ENCODE data around the gene KSR2.

The KSR2 gene

DNA sequence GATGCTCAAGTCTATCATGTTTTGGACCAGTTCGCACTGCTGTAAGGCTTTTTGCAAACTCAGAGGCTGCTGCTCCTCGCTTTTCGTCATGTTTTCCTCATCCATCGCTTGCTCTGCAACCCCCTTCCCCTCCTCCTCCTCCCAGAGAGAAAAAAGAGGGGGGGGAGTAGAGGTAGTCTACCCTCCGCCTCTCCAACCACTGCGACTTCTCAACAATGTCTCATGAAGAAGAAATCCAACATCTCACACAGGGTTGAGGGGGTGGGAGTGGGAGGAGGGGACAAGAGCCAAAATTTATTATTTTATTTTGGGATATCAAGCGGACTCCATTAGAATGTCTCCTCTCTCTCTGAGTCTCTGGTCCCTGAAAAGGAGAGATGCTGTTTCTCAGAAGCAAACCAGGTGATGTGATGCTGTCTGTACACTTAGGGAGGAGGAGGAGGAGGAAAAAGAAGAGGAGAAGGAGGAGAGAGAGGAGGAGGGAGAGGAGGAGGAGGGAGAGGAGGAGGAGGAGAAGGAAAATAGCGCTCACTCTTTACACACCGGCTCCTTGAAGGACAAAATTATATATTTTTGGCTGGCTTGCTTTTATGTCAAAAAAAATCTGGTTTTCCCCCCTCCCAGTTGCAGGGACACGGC lies 520 bp downstream of the KSR2 start:
- DNase-seq (ENCODE audit: low read depth in 3 of 3): no peak

DNA sequence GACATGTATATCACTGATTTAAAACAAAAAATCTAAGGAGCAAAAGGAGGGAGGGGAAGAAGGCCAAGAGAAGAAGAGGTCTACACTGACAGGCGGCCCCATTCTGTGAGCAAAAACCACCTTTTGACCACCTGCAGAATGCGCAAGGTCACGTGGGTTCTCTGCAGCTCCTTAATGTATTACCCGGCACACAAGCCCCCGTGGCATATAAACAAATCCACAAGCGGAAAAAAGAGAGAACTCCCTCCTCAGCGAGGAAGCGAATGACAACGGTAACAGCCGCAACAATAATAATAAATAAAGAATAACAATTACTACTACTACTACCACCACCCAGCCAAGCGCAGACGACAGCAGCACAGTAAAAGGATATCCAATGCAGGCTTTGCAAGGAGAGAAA lies 1.3 kb downstream of the KSR2 start:
- no peak for DNase-seq (ENCODE audit: low read depth in 3 of 3)

DNA sequence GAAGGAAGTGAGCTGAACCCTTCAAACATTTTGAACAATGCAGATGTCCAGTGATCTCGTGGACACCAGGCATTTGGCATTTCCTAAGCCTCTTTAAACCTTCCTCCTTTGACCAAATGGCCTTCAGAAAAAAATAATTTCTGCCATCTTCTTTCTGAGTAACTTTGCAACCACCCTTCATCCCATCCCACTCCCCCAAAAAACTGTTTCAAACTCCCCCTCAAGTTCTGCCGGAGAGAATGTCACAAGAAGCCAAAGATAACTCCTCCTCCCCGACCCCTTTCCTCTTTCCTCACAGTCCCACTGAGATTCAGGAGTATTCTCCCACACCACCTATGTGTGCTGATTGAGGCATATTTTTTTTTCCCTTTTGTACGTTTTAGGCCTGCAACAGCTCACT lies 1.7 kb downstream of the KSR2 start:
- no peak for DNase-seq (ENCODE audit: low read depth in 3 of 3)

DNA sequence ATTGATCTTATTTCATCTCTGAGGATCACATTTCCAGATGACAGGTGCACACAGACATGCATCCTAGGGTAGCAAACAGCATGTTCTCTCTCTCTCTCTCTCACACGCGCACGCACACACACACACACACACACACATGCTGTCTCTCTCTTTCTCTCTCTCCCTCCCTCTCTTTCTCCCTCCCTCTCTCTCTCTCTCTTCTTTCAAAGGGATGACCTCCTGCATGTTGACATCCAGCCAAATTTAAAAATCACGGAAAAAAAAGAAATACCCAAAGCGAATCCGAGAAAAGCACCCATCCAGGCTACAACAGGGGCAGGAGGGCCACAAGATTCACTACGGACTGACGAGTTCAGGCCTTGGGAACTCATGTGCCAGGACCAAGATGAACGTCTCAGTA lies 2.3 kb downstream of the KSR2 start:
- no peak for DNase-seq (ENCODE audit: low read depth in 3 of 3)

GRCh38 chr12:117963836-117964235 lies 5.0 kb downstream of the KSR2 start:
- no peak for DNase-seq (ENCODE audit: low read depth in 3 of 3)

GRCh38 chr12:117936722-117937484 lies 31.9 kb downstream of the KSR2 start:
- no peak for DNase-seq (ENCODE audit: low read depth in 3 of 3)

GRCh38 chr12:117933545-117933944 lies 35.2 kb downstream of the KSR2 start:
- no peak for DNase-seq (ENCODE audit: low read depth in 3 of 3)

DNA sequence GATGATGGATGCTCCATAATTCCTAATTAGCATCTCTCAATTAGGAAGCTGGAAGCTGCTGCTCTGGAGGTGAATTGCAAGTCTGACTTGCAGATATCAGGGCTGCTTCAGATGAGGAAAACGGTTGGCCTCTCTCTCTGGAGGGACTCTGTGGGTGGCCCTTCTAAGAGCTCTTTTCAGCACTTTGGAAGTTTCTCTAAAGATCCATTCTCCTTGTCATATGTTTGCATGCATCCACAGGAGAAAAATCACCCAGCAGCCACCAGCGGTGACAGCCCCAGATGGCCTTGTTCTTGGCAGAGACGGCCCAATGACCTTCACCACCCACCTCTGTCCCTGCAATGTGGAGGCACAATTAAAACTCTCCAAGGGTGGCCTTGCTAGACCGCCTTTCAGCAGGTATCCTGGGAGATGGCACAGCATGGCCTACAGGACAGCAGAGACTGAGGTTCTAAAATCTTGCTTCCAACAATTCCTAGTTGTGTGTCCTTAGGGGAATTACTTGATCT lies 42.3 kb downstream of the KSR2 start:
- no peak for DNase-seq (ENCODE audit: low read depth in 3 of 3)

DNA sequence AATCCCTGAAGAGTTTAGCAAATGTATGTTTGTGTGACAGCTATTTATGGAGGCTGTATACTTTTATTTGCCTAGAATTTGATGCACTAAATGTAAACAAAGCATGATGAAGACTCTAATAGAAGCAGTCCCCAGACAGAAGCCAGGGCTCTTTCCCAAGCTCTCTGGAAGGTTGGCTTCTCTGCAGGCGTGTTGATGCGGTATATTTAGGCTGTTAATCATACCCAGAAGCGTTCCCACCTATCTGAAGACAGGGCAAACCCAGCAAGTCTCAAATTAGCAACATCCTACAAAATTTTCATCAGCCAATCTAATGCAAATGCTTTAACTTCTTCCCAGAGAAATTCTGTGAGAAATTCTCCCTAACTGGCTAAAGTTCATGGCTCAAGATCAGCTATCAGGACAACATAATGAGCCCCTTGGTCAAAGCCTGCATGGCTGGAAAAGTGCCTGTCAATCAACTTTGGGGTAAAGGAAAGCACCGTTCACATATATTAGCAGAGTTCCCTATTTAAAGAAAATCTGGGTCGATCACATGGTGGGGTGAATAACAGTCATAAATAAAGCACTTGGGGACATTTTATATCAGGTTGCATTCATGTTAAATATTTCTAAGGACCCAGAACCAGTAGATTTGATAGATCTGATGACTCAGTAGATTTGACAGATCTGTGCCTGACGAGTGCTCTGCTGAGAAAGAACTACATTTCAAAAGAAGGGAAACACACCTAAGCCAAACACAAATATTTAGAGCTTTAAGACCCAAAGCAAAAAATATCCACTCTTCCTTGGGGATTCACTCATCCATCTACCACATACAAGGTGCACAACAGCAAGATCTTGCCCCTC lies 46.6 kb downstream of the KSR2 start:
- DNase-seq (ENCODE audit: low read depth in 3 of 3): no peak

DNA sequence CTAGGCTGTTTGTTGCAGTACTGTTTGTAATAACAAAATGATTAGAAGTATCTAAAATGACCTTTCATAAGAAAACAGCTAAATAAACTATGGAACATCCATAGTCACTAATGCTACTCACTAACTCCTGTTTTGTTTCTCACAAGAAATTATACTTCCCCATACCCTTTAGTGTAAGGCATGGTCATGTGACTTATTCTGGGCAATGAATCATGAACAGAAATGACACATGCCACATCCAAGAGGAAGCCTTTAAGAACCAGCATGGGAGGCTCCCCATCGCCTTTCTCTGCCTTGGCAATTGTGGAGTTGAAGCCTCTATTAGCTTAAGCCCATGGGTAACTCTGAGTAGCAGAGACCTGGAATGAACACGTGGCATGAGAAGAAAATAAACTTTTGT lies 49.3 kb downstream of the KSR2 start:
- DNase-seq (ENCODE audit: low read depth in 3 of 3): no peak

DNA sequence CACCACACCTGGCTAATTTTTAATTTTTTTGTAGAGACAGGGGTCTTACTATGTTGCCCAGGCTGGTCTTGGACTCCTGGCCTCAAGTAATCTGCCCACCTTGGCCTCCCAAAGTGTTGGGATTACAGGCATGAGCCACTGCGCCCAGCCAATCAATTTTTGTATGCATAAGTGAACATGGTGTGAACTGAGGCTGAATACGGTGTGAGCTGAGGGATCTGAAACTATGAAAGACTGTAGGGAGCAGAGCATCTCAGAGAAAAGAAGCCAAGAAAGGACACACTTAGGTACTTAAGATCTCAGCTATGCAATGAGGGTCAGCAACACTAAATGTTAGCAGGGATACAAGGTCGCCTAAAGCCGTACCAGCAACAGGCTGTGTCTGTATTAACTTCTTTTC lies 54.1 kb downstream of the KSR2 start:
- DNase-seq (ENCODE audit: low read depth in 3 of 3): no peak

DNA sequence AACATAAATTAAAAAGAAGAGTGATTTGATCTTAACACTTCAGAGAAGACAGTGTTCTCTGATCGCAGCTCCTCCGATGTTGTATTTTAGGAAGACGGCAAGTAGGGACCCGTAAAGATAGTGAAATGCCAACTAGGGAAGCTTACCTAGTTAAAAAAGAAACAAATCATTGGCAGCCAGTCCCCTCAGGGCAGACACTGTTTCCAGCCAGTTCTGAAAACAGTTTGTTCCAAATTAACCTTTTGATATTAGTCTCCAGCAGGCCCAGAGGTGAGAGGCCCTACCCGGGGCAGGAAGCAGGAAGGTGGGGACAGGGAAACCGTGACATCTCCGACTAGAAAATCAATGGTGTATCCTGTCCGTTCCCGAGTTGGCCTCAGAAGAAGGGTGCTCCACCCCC lies 56.0 kb downstream of the KSR2 start:
- DNase-seq (ENCODE audit: low read depth in 3 of 3): no peak

DNA sequence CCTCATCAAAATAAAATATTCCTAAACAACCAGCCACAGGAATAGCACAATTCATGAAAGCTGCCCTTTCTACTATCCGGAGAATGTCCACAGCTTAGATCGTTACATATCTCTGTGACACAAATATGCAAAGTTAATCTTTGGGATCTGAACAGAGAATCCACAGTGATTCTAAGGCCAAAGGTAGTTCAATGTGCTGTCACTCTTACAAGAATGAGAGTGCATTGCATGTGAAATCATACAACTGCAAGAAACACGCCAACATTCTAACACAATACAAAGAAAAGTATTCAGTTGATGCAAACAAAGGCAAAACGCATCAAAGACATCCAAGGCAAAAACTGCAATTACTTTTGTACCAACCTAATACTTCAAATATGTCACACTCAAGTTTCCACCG lies 60.4 kb downstream of the KSR2 start:
- DNase-seq (ENCODE audit: low read depth in 3 of 3): no peak

DNA sequence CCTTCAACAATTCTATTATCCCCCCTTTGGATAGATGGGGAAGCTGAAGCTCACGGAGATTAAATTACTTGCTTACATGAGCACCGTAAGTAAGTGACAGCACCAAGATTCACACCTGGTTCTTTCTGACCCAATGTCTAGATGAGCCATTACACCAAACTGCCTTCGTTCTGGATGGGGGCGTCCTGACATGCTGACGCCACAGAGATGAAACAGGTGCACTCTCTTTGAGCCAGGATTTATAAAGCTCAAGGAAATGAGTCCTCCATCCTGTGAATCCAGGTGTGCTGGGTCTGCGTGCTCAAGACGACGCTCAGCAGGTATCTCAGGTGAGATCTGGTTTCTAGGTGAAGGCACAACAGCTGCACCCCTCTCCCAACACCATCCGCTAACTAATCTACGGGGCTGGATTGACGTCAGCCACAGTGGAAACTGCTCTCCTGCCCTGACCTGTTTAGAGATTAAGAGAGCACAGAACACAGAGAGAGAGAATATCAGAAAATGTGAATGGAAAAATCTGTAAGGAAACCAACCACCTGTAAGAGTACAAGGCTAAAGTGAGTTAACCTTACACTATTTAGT lies 61.6 kb downstream of the KSR2 start:
- DNase-seq (ENCODE audit: low read depth in 3 of 3): no peak

DNA sequence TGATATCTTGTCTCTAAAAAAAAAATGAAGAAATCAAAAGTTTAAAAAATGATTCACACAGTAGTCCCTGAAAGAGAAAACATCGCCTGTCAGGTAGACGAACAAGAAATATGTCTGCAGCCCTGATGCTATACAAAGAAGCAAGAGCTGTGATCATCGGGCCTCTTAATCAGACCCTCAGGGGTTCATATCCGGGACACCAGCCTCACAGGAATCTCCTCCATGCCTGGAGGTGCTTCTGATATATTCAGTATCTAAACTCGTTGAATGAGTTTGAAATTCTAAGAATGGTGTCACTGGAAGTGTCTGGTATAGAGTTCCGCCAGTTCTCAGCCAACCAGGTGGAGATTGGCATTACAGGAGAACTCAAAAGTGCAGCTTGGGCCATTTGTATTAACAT lies 64.7 kb downstream of the KSR2 start:
- no peak for DNase-seq (ENCODE audit: low read depth in 3 of 3)

DNA sequence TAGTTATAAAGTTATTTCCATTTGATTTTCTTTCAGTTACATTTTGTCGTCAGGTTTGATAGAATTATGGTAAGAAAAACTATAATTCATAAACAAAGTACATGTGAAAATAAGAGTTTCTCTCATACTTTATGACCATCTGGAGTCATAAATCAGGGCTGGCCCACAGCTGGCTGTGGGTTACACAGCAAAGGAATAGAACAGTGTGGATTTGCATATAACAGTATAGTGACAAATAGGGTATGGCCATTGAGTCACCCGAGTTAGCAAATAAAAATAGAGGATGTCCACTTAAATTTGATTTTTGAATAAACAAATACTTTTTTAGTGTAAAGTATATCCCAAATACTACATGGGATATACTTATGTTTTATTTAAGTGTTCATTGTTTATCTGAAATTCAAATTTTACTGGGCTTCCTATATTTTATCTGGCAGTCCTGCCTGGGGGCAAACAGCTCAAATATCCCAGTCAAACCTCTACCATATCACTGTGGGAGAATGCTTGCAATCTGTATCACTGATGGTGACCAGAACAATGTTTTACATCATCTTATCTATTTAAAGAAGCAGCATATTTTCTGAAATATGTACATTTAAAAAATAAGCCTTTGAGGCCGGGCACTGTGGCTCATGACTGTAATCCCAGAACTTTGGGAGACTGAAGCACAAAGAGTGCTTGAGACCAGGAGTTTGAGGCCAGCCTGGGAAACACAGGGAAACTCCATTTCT lies 65.5 kb downstream of the KSR2 start:
- DNase-seq (ENCODE audit: low read depth in 3 of 3): no peak

DNA sequence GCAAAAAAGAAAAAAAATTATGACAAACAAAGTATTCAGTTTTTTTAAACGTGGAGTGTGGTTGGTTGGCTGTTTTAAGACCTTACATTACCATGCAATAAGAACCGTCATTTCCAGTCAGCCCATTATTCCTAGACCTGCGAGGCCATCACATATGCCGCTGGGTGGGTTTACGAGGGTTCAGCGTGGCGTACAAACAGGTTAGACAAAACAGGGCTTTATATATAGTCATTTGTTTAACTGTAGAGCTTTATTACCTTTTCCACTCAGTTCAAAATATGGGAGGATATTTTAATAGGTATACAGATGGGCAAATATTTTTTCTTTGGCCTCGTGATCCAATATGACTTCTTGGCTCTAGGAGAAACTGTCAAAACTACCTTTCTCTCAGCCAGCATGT lies 67.2 kb downstream of the KSR2 start:
- no peak for DNase-seq (ENCODE audit: low read depth in 3 of 3)

- no peak for DNase-seq (ENCODE audit: low read depth in 3 of 3)
Observed at GRCh38 chr12:117900561-117900960, 68.2 kb downstream of the KSR2 start.

DNA sequence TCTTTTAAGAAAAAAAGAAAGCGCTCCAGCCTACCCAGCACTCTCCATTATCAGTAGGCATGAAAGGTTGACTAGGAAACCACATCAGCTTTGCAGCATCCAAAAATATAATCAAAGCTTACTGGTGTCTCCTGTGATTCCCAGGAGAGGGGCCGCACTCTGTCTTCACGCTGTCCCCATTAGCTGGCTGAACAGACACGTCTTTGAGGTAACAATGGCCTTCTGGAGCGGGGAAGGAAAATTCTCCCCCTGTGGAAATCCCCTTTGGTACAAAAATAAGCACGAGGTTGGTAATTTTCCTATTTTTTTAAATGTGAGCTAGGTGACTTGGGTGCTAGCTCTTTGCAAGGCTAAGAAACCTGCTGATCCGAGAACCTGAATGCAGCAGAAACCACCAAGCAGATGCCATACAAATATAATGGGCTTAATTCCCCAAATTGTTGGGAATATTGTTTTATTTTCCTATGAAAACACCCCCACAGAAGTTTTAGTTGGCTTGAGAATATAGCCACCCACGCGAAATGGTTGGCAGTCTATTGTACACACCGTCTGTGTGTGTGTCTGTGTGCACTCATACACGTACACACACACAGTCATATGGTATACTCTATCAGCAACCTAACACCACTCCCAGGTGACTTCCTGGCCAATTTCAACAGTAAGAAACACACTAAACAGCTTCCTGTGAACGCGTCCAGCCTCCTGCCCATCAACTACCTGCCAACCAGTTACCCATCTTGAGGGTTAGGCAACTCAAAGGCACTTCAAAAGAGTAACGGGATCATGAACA lies 71.2 kb downstream of the KSR2 start:
- DNase-seq (ENCODE audit: low read depth in 3 of 3): no peak

DNA sequence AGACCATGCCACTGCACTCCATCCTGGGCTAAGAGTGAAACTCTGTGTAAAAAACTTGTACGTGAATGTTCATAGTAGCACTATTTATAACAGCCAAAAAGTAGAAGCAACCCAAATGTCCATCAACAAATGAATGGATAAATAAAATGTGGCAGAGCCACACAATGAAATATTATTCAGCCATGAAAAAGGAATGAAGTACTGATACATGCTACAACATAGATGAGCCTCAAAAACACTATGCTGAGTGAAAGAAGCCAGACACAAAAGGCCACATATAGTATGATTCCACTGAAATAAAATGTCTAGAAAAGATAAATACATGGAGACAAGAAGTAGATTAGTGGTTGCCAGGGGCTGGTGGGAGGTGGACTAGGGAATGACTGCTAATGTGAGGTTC lies 72.8 kb downstream of the KSR2 start:
- no peak for DNase-seq (ENCODE audit: low read depth in 3 of 3)

DNA sequence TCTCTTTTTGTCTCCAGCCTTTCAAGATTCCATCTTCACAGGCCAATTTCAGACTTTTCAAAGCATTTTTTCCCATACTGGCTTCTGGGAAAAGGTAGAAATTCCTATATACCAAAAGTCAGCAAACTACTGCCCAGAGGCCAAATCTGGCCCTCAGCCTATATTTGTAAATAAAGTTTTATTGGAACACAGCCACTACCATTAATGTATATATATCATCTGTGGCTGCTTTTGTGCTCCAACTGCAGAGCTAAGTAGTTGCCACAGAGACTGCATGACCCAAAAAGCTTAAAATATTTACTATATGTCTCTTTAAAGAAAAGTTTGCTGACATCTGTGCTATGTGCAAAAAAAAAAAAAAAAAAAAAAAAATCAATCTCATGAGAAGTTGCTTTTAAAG lies 76.3 kb downstream of the KSR2 start:
- no peak for DNase-seq (ENCODE audit: low read depth in 3 of 3)
